ENCODE data around the gene PUSL1.

DNA sequence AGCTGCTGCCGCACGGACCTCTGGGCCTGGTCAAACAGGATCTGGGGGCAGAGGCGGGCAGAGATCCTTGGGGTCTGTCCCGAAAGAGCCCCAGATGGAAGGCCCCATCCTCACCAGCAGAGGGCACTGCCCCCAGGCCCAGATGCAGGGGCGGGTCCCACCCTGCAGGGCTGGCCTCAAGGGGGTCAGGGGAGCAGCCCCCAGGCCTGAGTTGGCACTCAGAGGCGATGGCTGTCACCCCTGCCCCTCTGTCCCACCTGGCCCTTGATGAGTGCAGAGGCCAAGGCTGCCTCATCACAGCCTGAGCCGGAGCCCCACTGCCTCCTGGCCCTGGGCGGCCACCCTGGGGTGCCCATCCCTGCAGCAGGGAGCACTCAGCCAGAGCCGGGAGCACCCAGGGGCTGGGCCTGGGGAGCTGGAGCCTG, 6.4 kb upstream of the PUSL1 start:
- TF ChIP-seq CTCF (IDR thresholded peaks at IDR 0.05) (peak; percentile 2 to 39 (median 30)), POLR2A (IDR thresholded peaks at IDR 0.05) (no peak)

Measured in right lobe of liver (tissue), 4 donors.